Stimulated activated CD8-positive, alpha-beta memory T cell treated with anti-CD3 and anti-CD28 coated beads, Interleukin-12 subunit alpha, Interleukin-12 subunit beta, amount 100 ng/mL, for 4 hours (primary cell): ENCODE measurements around the gene IRAK1.

Experiments used
- DNase-seq: peaks from one replicate; pipeline ENCODE4 v3.0.0-alpha.2; 2020; ENCODE audit warnings: low read depth

Gene IRAK1

GRCh38 chrX:154019061-154019621, 561 bp downstream of the IRAK1 start:
- DNase-seq, result no peak

GRCh38 chrX:154018518-154019060, 1.1 kb downstream of the IRAK1 start:
- no peak for DNase-seq

DNA sequence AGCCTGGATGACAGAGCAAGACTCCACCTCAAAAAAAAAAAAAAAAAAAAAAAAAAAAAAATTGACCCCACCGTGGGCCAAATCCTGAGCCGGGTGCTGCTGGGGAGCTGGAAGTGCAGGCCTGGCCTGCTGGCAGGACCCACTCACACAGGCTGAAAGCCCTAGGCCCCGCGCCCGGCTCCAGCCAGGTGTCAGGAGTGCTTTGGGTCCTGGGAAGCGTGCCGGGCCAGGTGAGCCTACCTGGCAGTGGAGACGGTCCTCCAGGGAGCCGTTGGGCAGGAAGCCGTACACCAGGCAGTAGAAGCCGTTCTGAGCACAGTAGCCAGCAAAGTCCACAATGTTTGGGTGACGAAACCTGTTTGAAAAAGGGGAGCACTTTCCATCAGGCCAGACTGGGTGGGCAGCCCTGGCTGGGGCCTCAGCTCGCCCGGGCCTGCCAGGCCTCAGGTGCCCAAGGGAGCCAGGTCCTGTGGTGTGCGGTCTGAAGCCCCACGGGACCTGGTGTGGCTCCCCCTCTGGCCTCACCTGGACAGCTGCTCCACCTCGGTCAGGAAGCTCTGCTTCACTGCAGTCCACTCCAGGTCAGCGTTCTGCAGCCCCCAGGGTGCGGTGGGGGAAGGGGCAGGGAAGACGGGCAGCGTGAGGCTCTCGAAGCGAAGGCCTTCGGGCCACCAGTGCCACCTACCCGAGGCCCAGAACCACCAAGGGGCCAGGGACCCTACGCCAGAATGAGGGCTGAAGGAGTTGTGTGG, 1.8 kb downstream of the IRAK1 start:
- DNase-seq, result no peak

GRCh38 chrX:154016366-154017076, 3.2 kb downstream of the IRAK1 start:
- DNase-seq, result no peak

GRCh38 chrX:154015581-154016264, 4.0 kb downstream of the IRAK1 start:
- DNase-seq, result no peak

DNA sequence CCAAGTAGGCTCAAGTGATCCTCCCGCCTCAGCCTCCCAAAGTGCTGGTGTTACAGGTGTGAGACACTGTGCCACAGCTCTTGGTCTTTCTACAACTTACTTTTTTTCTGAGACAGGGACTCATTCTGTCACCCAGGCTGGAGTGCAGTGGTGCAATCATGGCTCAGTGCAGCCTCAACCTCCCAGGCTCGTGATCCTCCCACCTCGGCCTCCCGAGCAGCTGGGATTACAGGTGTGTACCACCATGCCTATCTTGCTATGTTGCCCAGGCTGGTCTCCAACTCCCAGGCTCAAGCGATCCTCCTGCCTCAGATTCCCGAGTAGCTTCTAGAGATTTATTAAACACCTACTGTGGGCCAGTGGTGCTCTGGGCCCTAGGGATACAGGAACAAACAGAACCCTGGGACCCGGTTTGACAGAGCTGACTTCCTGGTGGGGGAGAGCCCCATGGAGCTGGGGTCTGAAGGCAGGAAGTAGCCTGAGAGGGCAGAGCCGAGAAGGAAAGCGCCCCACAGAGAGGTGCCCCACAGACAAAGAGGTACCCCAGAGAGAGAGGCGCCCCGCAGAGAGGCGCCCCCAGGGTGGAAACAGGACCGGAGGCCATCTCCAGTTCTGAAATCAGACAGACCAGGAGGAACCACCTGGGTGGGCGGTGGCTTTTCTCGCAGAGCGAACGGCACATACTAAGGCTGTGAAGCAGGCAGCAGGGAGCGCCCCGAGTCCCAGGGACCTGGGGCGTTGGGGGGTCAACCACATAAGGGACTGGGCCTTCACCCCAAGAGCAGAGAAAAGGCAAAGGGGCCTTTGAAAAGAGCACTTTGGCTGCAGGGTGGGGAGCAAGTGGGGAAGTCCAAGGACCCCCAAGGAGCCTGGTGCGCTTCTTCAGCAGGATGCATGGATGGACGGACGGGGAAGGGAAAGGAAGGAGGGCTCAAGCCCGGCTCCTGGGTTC, 5.0 kb downstream of the IRAK1 start:
- DNase-seq, result no peak

- DNase-seq, result peak; percentile 32
These were observed 5.9 kb downstream of the IRAK1 start for GRCh38 chrX:154013614-154014360.

- no peak for DNase-seq
These were observed 6.7 kb downstream of the IRAK1 start for GRCh38 chrX:154013001-154013421.

DNA sequence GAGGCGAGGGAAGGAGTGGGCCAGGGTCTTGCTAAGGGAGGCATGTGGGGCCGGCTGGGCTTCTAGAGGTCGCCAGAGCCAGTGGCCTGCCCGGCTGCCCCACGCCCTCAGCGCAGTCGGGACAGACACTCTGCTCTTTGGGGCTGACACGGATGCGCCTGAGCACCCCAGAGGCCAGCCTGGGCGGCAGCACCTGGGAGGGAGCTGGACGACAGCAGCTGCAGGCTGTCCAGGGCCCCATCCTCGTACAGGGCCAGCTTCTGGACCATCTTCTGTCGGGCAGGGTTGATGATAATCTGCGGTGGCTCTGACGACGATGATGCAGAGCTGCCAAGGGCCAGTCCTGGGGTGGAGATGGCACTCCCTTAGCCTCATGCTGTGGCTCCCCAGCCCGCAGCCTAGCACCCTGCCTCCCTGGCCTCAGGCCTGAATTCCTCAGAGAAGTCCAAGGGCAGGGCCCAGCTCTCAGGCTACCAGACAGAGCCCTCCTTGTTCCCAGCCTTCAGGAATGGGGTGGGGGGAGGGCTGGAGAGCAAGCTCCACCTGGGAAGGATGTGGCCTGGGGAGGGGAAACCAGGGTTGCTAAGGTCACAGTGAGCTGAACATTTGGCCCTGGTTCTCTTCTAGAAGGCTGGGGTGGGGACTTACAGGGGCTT, 7.2 kb downstream of the IRAK1 start:
- no peak for DNase-seq

- DNase-seq, result no peak
These were observed 8.0 kb downstream of the IRAK1 start for GRCh38 chrX:154011376-154012335.

DNA sequence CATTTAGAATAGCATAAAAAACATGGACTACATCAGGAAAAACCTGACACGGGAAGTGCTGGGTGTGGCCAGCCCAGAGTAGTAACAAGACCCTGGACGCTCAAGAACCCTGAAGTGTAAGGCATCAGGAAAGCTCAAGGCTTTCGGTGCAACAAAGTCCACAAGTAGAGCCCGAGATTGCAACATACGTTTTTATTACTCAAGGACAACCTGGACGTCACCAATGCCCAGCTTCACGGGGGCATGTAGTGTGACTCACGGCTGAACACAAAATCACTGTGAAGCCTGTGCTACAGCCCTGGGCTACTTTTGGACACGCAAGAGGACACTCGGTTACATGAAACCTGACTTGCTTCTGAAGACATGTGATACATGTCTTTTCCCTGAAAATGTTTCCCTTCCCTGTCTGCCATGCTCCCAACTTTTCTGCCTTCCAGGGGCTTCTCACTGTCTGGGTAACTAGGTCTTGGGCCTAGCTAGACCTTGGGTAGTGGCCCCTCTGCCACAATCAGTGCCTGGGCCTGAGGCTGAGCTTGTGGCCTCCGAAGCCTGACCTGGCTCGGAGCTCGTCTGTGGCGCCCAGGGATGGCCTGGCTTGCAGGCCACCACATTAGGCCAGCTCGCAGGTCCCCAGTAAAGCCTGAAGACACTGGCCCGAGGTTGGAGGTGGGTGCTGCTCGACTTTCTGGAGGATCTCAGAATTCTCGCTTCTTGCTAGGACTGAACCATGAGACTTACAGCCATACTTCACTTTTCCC, 9.2 kb downstream of the IRAK1 start:
- no peak for DNase-seq

DNA sequence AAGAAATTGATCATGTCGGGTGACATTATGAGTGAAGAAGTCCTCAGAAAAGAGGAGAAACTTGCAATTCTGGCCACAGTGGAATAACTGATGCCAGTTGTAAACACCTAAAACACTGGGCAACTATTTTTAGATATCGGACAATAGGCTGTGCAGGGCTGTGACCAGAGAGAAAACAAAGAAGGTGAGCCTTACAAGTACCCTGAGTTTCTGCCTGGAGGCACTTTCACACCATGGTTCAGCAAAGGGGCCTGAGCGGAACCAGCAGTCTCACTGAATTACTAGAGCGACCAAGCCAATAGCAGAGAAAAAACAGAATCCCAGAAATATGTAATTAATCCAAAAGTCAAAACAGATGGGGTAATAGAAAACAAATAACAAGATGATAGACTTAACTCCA, 11.2 kb downstream of the IRAK1 start:
- DNase-seq, result no peak

- DNase-seq, result no peak
These were observed 12.8 kb downstream of the IRAK1 start for GRCh38 chrX:154006947-154007346.

GRCh38 chrX:154004315-154004714, 15.4 kb downstream of the IRAK1 start:
- no peak for DNase-seq

- DNase-seq, result no peak
These were observed 17.4 kb downstream of the IRAK1 start for GRCh38 chrX:154002215-154002719.

- no peak for DNase-seq
These were observed 19.7 kb downstream of the IRAK1 start for GRCh38 chrX:154000051-154000450.

- no peak for DNase-seq
These were observed 20.2 kb downstream of the IRAK1 start for GRCh38 chrX:153999359-154000037.
